ENCODE measurements around the gene PRLH.

The PRLH gene

DNA sequence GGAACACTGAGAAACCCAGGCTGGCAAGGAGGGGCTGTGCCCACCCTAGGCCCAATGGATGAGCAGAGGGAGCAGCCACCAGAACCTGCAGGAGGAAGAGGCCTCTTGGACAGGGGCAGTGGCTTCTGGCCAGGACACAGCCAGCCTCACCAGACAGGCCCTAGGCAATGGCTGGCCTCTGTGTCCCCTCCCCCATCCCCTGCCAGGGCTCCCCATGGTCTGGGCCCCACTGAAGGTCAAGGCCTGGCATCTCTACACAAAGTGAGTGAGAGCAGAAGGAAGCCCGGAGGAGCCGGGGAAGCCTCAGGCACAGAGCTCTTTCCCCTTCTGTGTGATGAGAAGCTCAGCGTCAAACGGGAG lies 6.3 kb downstream of the PRLH start:
- H2AFZ ChIP-seq (ENCODE audit: low read depth, low read length), result peak overlapping the region; percentile 96
- H3K4me1 ChIP-seq (ENCODE audit: low read length), result peaks cover 10% of the 10 kb centered on the region; the same call in 1 of the 2 replicates
- H3K9me3 ChIP-seq (ENCODE audit: insufficient read depth, low read length), result no peaks in the 10 kb centered on the region
- no peak for TF ChIP-seq EZH2phosphoT487 (IDR thresholded peaks at IDR 0.05; ENCODE audit: low read depth)
- TF ChIP-seq, protein P1, sequence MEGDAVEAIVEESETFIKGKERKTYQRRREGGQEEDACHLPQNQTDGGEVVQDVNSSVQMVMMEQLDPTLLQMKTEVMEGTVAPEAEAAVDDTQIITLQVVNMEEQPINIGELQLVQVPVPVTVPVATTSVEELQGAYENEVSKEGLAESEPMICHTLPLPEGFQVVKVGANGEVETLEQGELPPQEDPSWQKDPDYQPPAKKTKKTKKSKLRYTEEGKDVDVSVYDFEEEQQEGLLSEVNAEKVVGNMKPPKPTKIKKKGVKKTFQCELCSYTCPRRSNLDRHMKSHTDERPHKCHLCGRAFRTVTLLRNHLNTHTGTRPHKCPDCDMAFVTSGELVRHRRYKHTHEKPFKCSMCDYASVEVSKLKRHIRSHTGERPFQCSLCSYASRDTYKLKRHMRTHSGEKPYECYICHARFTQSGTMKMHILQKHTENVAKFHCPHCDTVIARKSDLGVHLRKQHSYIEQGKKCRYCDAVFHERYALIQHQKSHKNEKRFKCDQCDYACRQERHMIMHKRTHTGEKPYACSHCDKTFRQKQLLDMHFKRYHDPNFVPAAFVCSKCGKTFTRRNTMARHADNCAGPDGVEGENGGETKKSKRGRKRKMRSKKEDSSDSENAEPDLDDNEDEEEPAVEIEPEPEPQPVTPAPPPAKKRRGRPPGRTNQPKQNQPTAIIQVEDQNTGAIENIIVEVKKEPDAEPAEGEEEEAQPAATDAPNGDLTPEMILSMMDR (IDR thresholded peaks at IDR 0.05; ENCODE audit: low read depth, low read length), result no peak
- no peaks in the 10 kb centered on the region for H4K20me1 ChIP-seq (ENCODE audit: insufficient read depth, low read length)
- no peaks in the 10 kb centered on the region for H3K27me3 ChIP-seq (ENCODE audit: low read depth, low read length)
- H3K4me2 ChIP-seq (ENCODE audit: low read length), result no peak overlapping the region
- no peak overlapping the region for H3K4me3 ChIP-seq (ENCODE audit: low read length)
- no peak overlapping the region for H3K27ac ChIP-seq (ENCODE audit: low read length)
- no peaks in the 10 kb centered on the region for H3K79me2 ChIP-seq (ENCODE audit: low read length)
- H3K9ac ChIP-seq (ENCODE audit: low read length), result no peak overlapping the region
- H3K36me3 ChIP-seq (replicated peaks; ENCODE audit: low read depth, low read length), result no peaks in the 10 kb centered on the region

- Histone ChIP-seq H3K27ac (ENCODE audit: low read length) (no peak overlapping the region), H3K4me3 (ENCODE audit: low read length) (no peak overlapping the region), H3K4me2 (ENCODE audit: low read length) (no peak overlapping the region)
These were observed 7.5 kb downstream of the PRLH start for GRCh38 chr2:237573721-237574415.

DNA sequence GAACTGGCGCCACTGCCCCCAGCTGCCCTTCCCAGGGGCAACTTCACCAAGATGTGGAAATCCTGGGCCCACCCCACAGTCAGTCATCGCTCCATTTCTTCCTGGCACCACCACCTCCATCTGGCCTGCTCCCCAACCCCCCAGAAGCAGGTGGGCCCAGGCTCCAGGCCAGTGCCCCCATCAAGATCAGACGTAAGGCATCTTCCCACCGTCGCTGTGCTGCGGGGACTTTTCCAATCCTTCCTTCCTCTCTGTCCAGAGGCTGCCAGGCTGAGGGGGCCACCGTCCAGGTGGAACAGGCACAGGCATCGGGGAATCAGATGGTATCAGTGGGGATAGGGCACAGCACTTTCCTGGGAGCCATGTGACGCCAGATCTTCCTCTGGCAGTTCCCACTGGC lies 8.1 kb downstream of the PRLH start:
- Histone ChIP-seq H3K4me2 (ENCODE audit: low read length) (no peak overlapping the region), H4K20me1 (ENCODE audit: insufficient read depth, low read length) (no peaks in the 10 kb centered on the region), H3K27me3 (ENCODE audit: low read depth, low read length) (no peaks in the 10 kb centered on the region), H3K9me3 (ENCODE audit: insufficient read depth, low read length) (no peaks in the 10 kb centered on the region), H3K4me3 (ENCODE audit: low read length) (no peak overlapping the region), H2AFZ (ENCODE audit: low read depth, low read length) (no peak overlapping the region), H3K79me2 (ENCODE audit: low read length) (no peaks in the 10 kb centered on the region), H3K36me3 (replicated peaks; ENCODE audit: low read depth, low read length) (no peaks in the 10 kb centered on the region), H3K4me1 (ENCODE audit: low read length) (peaks cover 10% of the 10 kb centered on the region; the same call in 1 of the 2 replicates), H3K27ac (ENCODE audit: low read length) (no peak overlapping the region), H3K9ac (ENCODE audit: low read length) (no peak overlapping the region)
- TF ChIP-seq, protein P1 (IDR thresholded peaks at IDR 0.05; ENCODE audit: low read depth, low read length), result no peak
- no peak for TF ChIP-seq EZH2phosphoT487 (IDR thresholded peaks at IDR 0.05; ENCODE audit: low read depth)

More at GRCh38 chr2:237573721-237574415, 7.5 kb downstream of the PRLH start:
- H2AFZ ChIP-seq (ENCODE audit: low read depth, low read length), result no peak overlapping the region
- H3K9me3 ChIP-seq (ENCODE audit: insufficient read depth, low read length), result no peaks in the 10 kb centered on the region
- H3K79me2 ChIP-seq (ENCODE audit: low read length), result no peaks in the 10 kb centered on the region
- no peak for TF ChIP-seq EZH2phosphoT487 (IDR thresholded peaks at IDR 0.05; ENCODE audit: low read depth)
- TF ChIP-seq, protein P1 (IDR thresholded peaks at IDR 0.05; ENCODE audit: low read depth, low read length), result no peak
- H3K27me3 ChIP-seq (ENCODE audit: low read depth, low read length), result no peaks in the 10 kb centered on the region
- H3K4me1 ChIP-seq (ENCODE audit: low read length), result peaks cover 10% of the 10 kb centered on the region; the same call in 1 of the 2 replicates
- no peaks in the 10 kb centered on the region for H4K20me1 ChIP-seq (ENCODE audit: insufficient read depth, low read length)
- no peaks in the 10 kb centered on the region for H3K36me3 ChIP-seq (replicated peaks; ENCODE audit: low read depth, low read length)
- H3K9ac ChIP-seq (ENCODE audit: low read length), result no peak overlapping the region

DNA sequence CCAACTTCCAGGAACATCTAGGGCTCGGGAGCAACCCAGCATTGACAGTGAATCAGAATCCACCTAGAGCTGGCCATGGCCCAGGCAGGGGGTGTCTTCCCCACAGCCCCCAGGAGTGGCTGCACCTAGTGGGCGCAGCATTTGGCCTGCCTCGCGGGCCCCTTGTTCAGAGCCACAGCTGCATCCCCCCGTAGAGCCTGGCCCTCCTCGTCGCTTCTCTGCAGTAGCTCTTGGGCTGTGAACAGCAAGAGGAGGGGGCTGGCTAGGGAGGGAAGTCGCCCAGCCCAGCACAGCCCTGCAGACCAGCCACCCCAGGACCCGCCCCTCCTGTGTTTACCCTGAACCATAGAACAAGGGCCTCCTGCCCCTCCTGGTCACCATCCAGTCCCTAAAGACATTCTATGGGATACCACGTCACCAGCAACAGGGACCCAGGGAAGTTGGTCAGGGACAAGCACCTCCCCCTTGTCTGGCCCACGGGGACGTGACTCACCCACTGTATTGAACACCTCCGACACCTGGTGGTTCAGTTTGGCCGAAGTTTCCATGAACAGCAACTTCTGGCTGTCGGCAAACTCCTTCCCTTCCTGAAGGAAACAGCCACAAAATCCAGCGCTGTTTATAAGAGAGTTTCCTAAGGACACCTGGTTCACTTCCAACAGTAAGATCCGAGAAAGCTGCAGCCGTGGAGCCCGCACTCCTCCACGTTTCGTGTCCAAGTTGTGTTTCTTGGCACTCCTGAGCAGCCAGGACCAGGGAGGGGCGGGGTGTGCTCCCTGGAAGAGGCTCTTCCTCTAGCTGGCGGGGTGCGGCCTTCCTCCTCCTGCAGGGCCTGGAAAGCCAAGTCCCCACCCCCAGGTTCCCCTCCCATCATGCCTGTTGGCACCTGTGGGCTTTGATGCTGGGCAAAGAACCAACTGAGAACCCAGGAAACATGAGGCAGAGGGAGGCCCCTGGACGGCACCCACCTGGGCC lies 8.8 kb downstream of the PRLH start:
- H3K36me3 ChIP-seq (replicated peaks; ENCODE audit: low read depth, low read length), result no peaks in the 10 kb centered on the region
- no peak overlapping the region for H3K4me2 ChIP-seq (ENCODE audit: low read length)
- no peak for TF ChIP-seq EZH2phosphoT487 (IDR thresholded peaks at IDR 0.05; ENCODE audit: low read depth)
- TF ChIP-seq, protein P1 (IDR thresholded peaks at IDR 0.05; ENCODE audit: low read depth, low read length), result no peak
- no peak overlapping the region for H3K4me3 ChIP-seq (ENCODE audit: low read length)
- no peaks in the 10 kb centered on the region for H3K9me3 ChIP-seq (ENCODE audit: insufficient read depth, low read length)
- H2AFZ ChIP-seq (ENCODE audit: low read depth, low read length), result no peak overlapping the region
- no peak overlapping the region for H3K9ac ChIP-seq (ENCODE audit: low read length)
- H3K27me3 ChIP-seq (ENCODE audit: low read depth, low read length), result no peaks in the 10 kb centered on the region
- H3K79me2 ChIP-seq (ENCODE audit: low read length), result no peaks in the 10 kb centered on the region
- H3K27ac ChIP-seq (ENCODE audit: low read length), result no peak overlapping the region
- peaks cover 10% of the 10 kb centered on the region; the same call in 1 of the 2 replicates for H3K4me1 ChIP-seq (ENCODE audit: low read length)
- no peaks in the 10 kb centered on the region for H4K20me1 ChIP-seq (ENCODE audit: insufficient read depth, low read length)

Measured in OCI-LY3 (cell line).